Stimulated activated naive CD4-positive, alpha-beta T cell (primary cell): Measurements from ENCODE around the gene OOSP4A.

ENCODE experiments used
- DNase-seq, 6 experiments: peaks; one replicate each; lab custom pipeline; 2025; lab: John Stamatoyannopoulos, UW

OOSP4A gene

DNA sequence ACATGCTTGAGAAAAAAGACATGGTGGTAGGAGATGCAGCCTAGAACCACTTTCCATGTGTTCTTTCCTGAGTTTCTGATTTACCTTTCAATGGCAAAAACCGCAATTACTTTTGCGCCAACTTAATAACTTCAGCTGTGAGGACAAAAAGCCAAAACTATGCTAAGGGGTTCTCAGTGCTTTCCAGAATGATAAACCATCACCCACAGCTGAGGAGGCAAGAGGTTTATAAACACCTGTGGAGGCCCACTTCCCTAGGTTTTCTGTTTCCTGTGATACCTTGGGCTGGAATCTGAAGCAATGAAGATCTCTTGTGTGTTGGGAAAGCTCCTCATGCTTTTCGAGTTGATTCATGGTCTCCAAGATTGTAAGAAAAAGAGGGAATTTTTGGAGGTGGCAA, at the start of gene OOSP4A:
TSS of gene OOSP4A (plus strand) at position 301 of the 400 bp plus-strand sequence. CDS start at position 301, 0 bp downstream.
- no peak for DNase-seq

DNA sequence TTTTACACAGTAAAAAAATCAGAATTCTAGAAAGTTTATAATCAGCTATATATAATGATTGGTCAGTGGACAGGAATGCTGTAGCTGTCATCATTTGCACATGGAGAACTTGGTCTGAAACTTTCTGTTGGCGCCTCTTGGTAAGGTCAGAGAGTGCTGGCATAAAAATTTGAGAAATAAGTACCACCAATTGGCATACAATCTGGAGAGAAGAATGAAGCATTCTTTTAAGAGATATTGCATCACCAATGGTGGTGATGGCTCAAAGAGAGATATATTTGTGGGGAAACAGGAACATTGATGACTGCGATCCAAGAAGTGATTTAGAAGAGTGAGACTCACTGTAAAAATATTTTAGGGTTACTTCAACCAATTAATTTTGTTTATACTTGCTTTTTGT, 45.4 kb upstream of the OOSP4A start:
- DNase-seq: no peak

DNA sequence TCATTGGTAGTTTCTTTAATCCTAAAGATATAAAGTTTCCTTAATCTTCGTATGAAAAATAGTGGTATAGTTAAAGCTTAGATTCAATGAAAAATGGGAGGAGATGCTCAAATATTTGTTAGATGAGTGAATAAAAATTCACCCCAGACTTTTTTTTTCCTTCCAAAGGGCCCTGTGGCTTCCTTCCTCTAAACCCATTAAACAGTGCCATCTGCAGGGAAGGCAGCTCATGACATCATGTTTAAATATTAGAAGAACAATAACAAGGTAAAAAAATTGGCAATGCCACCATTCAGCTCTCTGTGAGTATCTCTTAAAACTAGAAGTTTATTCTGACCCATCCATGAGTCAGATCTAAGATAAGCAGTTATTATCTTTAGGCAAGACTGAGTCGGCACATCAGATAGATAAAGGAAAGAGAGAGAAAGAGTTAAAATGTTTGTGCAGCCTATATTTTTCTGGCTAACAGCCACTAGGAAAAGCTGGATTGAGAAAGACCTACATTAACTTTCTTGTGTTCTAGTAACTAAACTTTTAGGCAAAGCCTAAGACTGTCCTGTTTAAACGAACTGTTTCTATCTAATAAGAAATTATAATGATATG, 44.7 kb upstream of the OOSP4A start:
- DNase-seq: no peak

DNA sequence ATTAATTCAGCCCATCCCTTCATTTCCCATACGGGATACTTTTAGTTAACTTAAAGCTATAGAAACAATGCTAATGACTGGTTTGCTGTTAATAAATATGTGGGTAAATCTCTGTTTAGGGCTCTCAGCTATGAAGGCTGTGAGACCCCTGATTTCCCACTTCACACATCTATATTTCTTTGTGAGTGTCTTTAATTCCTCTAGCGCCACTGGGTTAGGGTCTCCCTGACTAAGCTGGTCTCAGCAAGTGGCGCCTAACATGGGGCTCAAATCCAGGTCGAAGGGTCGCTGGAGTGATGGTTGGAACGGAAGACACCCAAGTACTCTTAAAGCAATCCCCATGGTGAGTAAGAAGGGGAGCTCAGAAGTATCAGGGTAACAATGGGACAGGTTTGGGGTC, 40.0 kb upstream of the OOSP4A start:
- DNase-seq: peak in 1 of 6 experiments; percentile 2

DNA sequence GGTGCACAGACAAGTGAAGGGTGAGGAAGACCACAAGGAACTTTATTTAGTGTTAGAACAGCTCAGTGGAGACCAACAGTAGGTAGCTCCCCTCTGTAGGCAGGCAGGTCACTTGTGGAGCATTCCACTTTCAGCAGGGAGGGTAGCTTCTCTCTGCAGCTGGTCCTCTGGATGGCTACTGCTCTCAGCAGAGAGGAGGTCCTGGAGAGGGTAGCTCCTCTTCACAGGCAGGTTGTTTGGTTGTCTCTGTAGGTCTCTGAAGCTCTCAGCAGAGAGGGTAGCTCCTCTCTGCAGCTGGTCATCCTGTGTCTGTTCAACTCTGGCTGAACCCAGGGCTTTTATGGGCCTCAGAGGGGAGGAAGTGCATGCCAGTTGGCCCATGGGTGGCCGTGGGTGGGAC, 32.1 kb upstream of the OOSP4A start:
- DNase-seq: no peak

DNA sequence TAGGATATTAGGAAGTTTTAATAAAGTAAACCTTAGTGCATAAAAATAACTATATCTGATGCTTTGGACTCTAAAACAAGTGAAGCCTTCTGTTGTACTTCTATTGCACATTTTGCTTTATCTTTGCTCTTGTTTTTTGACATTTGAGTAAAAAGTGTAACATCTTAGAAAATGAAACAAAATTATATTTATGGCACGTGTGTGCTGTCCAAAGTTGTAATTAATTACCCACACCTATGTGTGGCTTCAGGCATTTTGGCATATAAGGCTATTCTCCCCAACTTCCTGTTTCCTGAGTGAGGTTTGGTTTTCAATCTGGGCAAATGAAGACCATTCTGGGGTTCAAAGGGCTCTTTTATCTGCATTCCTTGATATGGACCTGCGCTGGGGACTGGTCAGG, 25.7 kb upstream of the OOSP4A start, which contains the start of gene OOSP1:
TSS of gene OOSP1 (plus strand) at position 301 of the 400 bp plus-strand sequence. CDS start at position 324, 23 bp downstream.
- DNase-seq: no peak

DNA sequence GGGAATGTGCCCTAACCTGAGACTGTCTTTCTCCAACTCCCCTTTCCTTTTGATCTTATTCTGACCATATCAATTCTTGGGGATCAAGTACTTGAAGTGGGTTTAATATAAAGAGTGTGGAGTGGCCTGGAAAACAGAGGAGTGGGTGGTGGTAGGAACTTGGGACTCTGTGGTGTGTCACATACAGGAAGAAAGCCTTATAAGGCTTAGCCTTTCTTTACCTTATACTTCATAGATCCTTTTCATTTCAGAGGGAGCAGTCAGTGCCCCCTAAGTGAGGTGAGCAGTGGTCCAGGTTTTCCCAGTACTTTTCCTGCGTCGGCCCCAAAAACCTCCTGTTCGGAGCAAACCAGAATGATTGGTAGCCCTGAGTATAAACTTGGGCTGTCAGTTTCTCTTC, 25.1 kb upstream of the OOSP4A start:
- DNase-seq: no peak

DNA sequence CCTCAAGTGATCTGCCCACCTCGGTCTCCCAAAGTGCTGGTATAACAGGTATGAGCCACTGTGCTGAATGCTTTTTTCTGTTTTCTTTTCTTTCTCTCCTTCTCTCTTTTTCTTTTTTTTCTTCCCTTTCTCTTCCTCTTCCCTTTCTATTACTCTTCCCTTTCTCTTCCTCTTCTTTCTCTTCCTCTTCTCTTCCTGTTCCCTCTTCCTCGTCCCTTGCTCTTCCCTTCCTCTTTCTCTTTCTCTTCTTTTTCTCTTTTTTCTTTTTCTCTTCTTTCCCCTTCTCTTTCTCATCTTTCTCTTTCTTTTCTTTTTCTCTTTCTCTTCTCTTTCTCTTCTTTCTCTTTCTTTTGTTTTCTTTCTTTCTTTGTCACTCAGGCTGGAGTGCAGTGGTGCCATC, 24.4 kb upstream of the OOSP4A start:
- DNase-seq: no peak

DNA sequence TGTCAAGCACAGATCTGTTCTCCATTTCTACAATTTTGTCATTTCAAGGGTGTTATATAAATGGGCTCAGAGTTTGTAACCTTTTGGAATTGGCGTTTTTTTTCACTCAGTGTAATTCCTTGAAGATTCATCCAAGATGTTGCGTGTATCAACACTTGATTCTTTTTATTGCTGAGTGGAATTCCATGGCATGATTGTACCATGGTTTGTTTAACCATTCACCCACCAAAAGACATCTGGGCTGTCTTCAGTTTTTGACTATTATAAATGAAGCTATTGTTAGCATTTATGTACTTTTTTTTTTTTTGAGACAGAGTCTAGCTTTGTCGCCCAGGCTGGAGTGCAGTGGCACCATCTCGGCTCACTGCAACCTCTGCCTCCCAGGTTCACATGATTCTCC, 22.7 kb upstream of the OOSP4A start:
- DNase-seq: no peak

DNA sequence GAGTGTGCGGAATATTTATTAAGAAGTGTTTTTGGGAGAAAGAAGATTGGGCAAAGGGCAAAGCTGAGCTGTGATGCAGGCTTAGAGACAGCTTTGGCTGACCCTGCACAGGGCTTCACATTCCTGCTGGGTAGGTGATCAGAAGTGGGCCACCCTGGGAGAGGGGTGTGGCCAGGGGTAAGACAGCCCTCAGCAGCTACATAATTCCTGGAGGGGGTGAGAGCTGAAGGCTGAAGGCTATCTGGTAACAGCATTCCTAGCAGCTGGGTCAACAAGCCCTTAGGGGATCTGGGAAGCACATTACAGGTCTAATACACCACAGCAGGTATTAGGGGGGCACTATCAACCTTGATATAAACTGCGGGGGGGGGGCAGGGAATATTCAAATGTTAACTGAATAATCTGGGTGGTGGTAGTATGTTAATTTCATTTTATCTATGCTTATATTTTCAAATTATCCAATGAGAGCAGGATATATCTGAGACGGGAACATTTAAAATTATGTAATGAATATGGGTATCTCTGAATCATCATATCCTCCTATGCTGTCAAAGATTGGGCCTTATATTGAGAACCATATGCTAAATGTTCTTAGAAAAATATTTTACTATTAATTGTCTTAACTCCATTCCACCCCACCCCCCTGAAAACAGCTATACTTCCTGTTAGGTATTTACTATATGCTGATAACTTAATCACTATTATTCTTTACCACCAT, 19.7 kb upstream of the OOSP4A start:
- no peak for DNase-seq

DNA sequence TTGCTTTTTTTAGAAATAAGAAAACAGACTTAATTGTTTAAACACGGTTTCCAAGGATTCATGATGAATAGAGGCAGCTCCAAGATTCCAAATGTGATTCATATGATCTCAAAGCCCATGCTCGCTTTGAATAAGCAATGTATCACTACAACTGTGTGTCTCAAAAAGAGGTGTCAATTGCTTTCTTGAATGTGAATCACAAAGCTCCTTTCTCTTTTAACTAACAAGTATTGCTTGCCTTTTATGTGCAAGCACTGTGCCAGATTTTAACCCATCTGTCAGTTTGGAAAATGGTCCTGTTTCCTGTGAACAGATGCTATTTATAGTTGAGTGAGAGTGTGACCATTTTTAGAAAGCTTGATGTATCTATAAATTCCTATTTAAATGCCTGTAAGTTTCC, 19.1 kb upstream of the OOSP4A start:
- no peak for DNase-seq

DNA sequence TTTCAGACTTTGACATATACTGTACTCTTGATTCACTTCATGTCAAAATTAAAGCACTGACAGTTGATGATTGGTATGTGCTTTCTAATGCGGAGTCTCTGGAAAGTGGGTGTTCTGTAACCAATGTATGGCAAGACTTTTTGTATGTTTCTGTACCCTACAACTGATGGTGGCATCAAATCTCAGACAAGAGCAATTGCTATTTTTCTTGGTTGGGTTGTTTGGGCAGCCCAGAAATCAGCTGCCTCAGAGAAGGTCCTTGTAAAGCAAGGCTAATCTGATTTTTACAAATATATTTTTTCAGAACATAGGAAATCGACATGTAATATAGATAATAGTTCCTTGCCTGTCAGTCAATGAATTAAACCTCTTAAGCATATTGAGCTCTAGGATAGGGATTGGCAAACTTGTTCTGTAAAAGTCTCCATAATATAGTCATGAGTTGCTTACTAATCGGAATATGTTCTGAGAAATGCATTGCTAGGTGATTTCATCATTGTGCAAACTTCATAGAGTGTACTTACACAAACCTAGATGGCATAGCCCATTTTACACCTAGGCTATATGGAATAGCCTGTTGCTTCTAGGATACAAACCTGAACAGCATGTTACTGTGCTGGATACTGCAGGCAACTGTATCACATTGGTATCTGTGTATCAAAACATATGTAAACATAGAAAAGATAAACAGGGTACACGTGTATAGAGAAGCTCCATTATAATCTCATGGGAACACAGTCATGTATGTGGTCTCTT, 10.2 kb upstream of the OOSP4A start:
- DNase-seq: no peak

DNA sequence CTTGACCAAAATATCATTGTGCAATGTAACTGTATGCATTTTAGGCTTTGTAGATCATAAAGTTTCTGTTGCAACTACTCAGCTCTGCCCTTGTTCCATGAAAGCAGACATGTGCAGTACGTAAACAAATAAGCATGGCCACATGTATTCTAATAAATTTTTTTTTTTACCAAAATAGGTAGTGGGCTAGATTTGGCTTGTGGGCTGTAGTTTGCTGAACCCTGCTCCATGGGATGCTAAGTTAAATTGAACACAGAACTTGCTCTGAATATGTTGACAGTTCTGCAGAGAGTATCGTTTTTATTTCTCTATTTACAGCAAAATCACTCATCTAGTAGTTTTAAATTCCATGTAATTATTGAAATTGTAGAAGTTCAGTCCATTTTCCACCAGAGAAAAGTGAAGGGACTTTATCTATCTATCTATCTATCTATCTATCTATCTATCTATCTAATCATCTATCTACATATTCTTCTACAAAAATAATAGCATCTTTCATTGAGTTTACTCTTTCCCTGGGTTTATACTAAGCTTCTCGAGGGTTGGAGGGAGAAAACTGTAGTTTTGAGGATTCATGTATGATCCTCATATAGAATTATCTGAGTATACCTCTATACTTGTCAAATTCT, 9.5 kb upstream of the OOSP4A start:
- DNase-seq: no peak

DNA sequence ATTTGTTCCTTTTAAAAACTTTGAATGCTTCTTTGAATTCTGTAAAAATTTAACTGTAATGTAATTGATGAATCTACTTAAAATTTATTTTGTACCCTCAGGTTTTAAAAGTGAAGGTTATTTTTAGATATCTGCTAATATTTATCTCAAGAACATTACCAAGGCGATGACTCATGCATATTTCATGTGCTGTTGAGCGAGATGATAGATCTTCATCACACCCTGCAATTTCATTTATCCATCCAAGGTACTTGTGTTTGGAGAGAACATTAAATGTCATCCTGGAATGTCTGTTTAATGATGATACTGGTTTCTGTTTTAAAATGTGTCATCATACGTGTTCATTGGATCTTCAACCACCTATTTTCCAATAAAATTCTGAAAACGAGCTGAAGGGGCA, 6.7 kb upstream of the OOSP4A start:
- no peak for DNase-seq

DNA sequence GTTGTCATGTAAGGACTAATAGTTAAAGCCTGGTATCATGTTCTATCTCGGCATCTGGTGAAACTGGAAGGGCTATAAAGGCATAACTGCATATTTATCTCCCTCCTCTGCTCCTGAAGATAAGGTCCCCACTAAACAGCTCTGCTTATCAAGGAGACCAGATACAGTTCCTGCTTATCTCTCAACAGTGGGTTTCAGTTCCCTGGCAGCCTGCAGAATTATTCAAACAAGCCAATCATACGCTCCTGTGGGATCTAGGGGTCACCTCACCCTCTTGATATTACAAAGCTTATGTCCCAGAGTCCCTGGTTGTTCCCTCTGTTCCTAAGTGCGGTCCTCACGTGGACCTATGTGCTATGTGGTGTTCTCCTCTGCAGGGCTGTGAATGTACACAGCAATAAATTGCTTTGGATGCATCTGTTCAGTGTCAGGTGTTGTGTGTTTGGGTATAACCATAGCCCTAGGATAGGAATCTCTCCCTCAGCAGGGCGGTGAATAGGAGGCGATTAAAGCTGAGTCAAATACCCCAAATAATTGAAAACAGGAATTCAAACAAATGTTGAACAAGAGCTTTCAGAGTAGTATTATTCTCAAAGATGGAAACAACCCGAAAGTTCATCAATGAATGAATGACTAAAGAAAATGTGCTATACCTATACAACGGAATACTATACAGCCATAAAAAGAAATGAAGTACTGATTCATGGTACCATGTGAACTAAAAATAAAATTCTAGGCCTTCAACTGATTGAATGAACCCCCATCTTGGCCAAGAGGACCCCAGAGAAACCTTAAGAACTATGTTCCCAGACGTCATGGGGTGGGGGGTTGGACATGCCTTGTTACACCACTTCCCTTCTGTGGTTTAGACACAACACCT, 3.1 kb upstream of the OOSP4A start:
- DNase-seq: no peak

DNA sequence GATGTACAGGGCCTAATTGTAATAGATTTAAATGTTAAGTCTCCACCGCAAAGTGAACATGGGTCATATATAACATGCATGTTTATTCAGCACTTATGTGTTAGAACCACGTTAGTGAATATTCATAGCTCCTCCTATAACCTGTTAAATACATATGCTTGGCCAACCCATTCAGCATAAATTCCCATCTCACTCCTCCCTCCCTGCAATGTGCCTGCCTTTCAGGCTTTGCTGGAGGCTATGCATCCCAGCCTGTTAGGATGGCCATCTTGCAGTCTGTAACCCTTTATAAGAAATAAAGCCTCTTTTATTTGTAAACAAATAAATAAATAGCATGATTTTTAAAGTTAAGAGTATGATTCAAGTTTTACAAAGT, 1.7 kb upstream of the OOSP4A start:
- no peak for DNase-seq

DNA sequence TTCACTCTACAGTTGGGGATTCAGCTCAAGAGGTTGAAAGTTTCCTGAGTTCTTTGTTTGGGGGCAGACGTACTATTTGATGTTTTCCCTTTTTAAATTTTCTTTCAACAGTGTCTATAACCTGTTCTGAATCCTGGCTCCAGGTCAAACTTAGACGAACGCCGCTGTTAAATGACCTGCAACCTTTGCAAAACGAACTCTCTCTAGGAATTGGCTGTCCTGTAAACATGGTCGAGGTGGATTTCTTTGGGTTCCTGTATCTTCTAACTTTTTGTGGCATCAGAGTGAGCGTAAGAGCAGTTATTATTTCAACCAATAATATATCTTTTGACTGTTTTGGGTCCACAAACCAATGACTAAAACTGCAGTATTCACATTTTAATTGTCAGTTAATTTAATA, 1.6 kb downstream of the OOSP4A start:
- DNase-seq: no peak

DNA sequence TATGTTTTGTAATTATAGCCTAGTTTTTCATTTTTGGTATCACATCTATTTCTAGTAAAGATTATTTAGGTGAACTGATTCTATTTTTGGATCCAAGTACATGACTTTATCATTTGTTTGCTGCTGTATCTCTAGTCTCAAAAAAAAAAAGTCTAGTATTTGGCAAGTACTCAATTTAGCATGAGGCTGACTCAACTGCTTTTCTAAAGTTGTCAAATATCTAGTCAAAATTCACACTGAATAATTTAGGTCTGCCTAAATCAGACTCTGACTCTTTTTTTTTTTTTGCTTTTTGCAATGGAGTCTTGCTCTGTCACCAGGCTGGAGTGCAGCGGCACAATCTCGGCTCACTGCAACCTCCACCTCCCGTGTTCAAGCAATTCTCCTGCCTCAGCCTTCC, 2.4 kb downstream of the OOSP4A start:
- DNase-seq: no peak

DNA sequence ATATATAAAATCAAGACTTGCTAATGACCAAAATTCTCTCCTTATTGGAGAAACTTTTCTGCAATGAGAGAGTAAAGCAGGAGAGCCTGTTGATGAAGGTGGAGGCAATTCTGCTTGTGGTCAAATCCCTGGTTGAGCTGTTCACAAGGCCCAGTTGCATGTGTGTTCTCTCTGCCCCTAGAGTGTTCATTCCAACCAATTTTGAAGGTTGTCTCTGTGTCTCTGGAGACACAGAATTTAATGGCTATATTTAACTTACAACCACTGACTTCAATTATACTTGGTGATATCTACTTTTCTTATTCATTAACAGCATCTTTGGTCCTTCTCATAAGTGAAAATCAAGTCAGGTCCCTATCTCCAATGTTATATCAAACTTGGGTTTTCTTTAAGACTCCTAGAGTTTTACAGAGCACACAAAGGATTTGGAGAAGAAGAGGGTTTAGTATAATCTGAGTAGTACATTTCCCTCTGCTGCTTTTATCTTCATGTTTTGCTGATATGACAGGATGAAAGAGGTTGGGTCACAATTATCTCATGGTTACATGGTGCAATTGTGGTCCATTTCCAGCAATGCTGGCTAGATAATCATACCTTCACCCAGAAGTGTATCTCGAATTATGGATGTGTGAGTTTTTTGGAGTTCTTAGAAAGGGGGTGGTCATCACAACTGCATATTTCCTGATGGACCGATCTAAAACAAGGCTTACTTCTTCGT, 4.0 kb downstream of the OOSP4A start:
- no peak for DNase-seq

DNA sequence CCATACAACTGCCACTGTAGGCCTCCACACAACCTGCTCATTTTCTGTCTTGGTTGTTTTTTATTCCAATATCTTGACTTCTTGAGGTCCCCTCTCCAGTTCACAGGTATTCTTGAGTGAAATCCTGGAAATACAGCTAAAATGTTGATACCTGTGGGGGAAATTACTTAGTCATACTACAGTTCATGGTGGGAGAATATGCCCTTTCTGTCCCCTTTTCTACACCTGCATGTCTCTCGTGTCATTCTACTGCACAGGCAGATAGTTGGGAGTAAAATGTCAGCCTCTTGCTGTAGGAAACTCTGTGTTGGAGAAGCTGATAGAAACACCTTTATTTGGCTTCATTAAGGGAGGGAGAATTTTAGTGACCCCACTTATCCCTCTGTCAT, 4.6 kb downstream of the OOSP4A start:
- no peak for DNase-seq

DNA sequence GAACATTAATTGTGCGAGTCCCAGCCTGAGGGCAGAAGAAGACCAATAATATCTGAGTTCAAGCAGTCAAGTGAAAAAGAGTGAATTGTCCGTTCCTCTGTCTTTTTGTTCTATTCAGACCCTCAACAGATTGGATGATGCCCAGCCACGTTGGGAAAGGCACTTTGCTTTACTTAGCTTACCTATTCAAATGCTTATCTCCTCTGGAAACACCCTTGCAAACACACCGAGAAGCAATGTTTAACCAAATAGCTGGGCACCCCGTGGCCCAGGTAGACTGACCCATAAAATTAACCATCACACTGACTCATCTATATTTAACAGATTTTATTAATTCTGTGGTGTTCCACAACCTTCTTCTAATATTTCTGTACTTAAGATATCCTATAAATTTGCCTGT, 9.3 kb downstream of the OOSP4A start:
- DNase-seq: no peak
